HPDE6-E6E7 (cell line): ENCODE data around the gene PYDC1.
"Not testable (repeated sequence)": the region's sequence is repeated elsewhere in the genome, so short reads cannot be mapped to it uniquely, and the experiment has no call there.

Experiments
- DNase-seq: peaks from one replicate; pipeline ENCODE4 v3.0.0; 2011; ENCODE audit warnings: missing footprints; ENCODE audit errors: extremely low spot score

Gene PYDC1

GRCh38 chr16:31179747-31180459 is 37.0 kb downstream of the PYDC1 start, which contains the start of gene FUS:
Gene FUS (plus strand): TSS chr16:31180139. CDS start chr16:31180215, 76 bp downstream.
- peak; percentile 84 for DNase-seq

GRCh38 chr16:31179219-31179746 is 37.7 kb downstream of the PYDC1 start:
- no peak for DNase-seq

- DNase-seq, result no peak
These were observed 39.8 kb downstream of the PYDC1 start for GRCh38 chr16:31177136-31177535.

- DNase-seq, result not testable (repeated sequence)
These were observed 46.9 kb downstream of the PYDC1 start for GRCh38 chr16:31170048-31170447.

GRCh38 chr16:31168848-31169247 is 48.1 kb downstream of the PYDC1 start:
- no peak for DNase-seq

- no peak for DNase-seq
These were observed 49.6 kb downstream of the PYDC1 start for GRCh38 chr16:31167315-31167714.
